K562 (cell line): ENCODE results near the gene OTULIN. TPM values are rescaled to one million over a fixed set of nuclear protein-coding genes. Genes with fewer than 3 reads are reported as not detected.
A peak's percentile ranks its signal among the peaks of the same experiment; 100 is the strongest.

Source experiments
- ATAC-seq: fragments of 200-7000 bp; cut with Tn5 transposase; 3 replicates; pipeline ENCODE4 v1.9.1; 2020; ENCODE audit warnings: moderate library complexity
- BruUV-seq: library from RNA; stranded (reverse); fragments of 400-500 nt; replicated peaks from 2 replicates; lab custom pipeline; 2021; lab: Mats Ljungman, UMichigan
- CTCF ChIA-PET: fragments of 300-600 bp; formaldehyde crosslinking; extraction: SDS; loops from one replicate; lab custom pipeline; 2021; ENCODE audit warnings: low intra/inter-chr PET ratio; lab: Yijun Ruan, JAX
- POLR2A ChIA-PET: fragments of 300-600, 350-650 bp; sonication (Branson Sonifier 250); formaldehyde crosslinking; extraction: SDS; loops from one replicate; lab custom pipeline; 2021; ENCODE audit warnings: antibody characterized with exemption, inconsistent platforms; lab: Yijun Ruan, JAX
- DNase-seq, 4 experiments: peaks; one replicate each; pipeline versions ENCODE4 v3.0.0 to v3.0.0-alpha.2; 2011 to 2018; ENCODE audit warnings: low spot score in 3 of 4, mixed read lengths in 3 of 4; ENCODE audit errors: extremely low read depth in 1 of 4
- FAIRE-seq: peaks from 2 replicates; lab custom pipeline; 2011; peaks lifted over from hg19 to GRCh38; lab: Jason Lieb, UNC
- H2AFZ ChIP-seq: 2 replicates; pipeline ENCODE4 v1.6.0; 2011; ENCODE audit warnings: low read depth, low read length, control low read depth, inconsistent platforms
- H3K27ac ChIP-seq: fragments of 200-600 bp; 3 replicates; pipeline ENCODE4 v1.8.0; 2011; ENCODE audit warnings: low read depth, mild to moderate bottlenecking, control low read depth, inconsistent platforms, low read length, moderate library complexity, mixed read lengths; ENCODE audit errors: extremely low read depth
- H3K27me3 ChIP-seq, 2 experiments: fragments of 300-600 bp in 1 of 2; 2 replicates in 1 of 2; 3 replicates in 1 of 2; pipeline versions ENCODE4 v1.6.0 to v1.8.0; 2011; ENCODE audit warnings: inconsistent platforms in 2 of 2, low read length in 2 of 2, mild to moderate bottlenecking in 1 of 2, mixed read lengths in 1 of 2, moderate library complexity in 1 of 2; ENCODE audit not compliant: control insufficient read depth in 2 of 2, insufficient read depth in 2 of 2
- H3K36me3 ChIP-seq: fragments of 300-600 bp; 3 replicates; pipeline ENCODE4 v1.8.0; 2011; ENCODE audit warnings: mild to moderate bottlenecking, low read length, inconsistent platforms; ENCODE audit not compliant: control insufficient read depth, insufficient read depth
- H3K4me1 ChIP-seq, 2 experiments: fragments of 200-600 bp in 1 of 2; replicated peaks in 1 of 2; 2 replicates in 1 of 2; 3 replicates in 1 of 2; pipeline versions ENCODE4 v1.5.1 to v1.8.0; 2011; ENCODE audit warnings: inconsistent platforms in 2 of 2, low read length in 2 of 2, mild to moderate bottlenecking in 1 of 2, mixed read lengths in 1 of 2, moderate library complexity in 1 of 2; ENCODE audit not compliant: control insufficient read depth in 2 of 2, insufficient read depth in 2 of 2
- H3K4me2 ChIP-seq: 2 replicates; pipeline ENCODE4 v1.6.1; 2011; ENCODE audit warnings: low read length, control low read depth, inconsistent platforms, mixed read lengths; ENCODE audit not compliant: insufficient read depth
- H3K4me3 ChIP-seq: fragments of 200-600 bp; sonication (generic), shearing (Covaris generic); 2 replicates; pipeline ENCODE4 v1.5.1; 2016; ENCODE audit warnings: control low read depth, inconsistent platforms
- H3K79me2 ChIP-seq: fragments of 200-600 bp; 3 replicates; pipeline ENCODE4 v1.8.0; 2011; ENCODE audit warnings: low read length, inconsistent platforms; ENCODE audit not compliant: control insufficient read depth, insufficient read depth
- H3K9ac ChIP-seq, 2 experiments: 2 replicates each; pipeline versions ENCODE4 v1.6.0 to v1.6.1; 2011; ENCODE audit warnings: low read depth in 2 of 2, low read length in 2 of 2, control low read depth in 1 of 2, inconsistent platforms in 1 of 2, mild to moderate bottlenecking in 1 of 2, mixed read lengths in 1 of 2; ENCODE audit not compliant: insufficient read depth in 1 of 2
- H3K9me1 ChIP-seq: one replicate; pipeline ENCODE4 v1.6.0; 2011; ENCODE audit warnings: inconsistent platforms, mild to moderate bottlenecking, low read length, moderate library complexity; ENCODE audit not compliant: control insufficient read depth, insufficient read depth
- H3K9me3 ChIP-seq: replicated peaks from 2 replicates; pipeline ENCODE4 v1.5.1; 2011; ENCODE audit warnings: low read depth, low read length, inconsistent platforms; ENCODE audit not compliant: control insufficient read depth, insufficient read depth
- H4K20me1 ChIP-seq: replicated peaks from 2 replicates; pipeline ENCODE4 v1.6.1; 2011; ENCODE audit warnings: low read length, inconsistent platforms, mixed read lengths; ENCODE audit not compliant: control insufficient read depth, insufficient read depth
- ESRRB ChIP-seq: fragments of 250-450 bp; sonication (Bioruptor Pico); IDR thresholded peaks from 2 replicates; pipeline ENCODE4 v1.5.0; 2020; ENCODE audit warnings: mild to moderate bottlenecking, moderate library complexity, borderline replicate concordance
- HDGF ChIP-seq: fragments of 450-650 bp; IDR thresholded peaks from 2 replicates; pipeline ENCODE4 v1.6.1; 2016
- KAT7 ChIP-seq: sonication (generic); formaldehyde crosslinking; IDR thresholded peaks from 2 replicates; pipeline ENCODE4 v1.8.0; 2022; ENCODE audit warnings: missing genetic modification reagents, mild to moderate bottlenecking, borderline replicate concordance
- MITF ChIP-seq: IDR thresholded peaks from 2 replicates; pipeline ENCODE4 v1.6.1; 2014; ENCODE audit warnings: antibody characterized with exemption
- RAD21 ChIP-seq, 2 experiments: fragments of 250-450 bp in 1 of 2; fragments of 450-650 bp in 1 of 2; sonication (Bioruptor Pico) in 1 of 2; formaldehyde crosslinking in 1 of 2; IDR thresholded peaks in 1 of 2; conservative IDR thresholded peaks in 1 of 2; 2 replicates each; pipeline versions ENCODE4 v1.4.0 to v1.8.0; 2020 to 2022; ENCODE audit warnings: mild to moderate bottlenecking in 2 of 2, moderate library complexity in 1 of 2
- SMC3 ChIP-seq: conservative IDR thresholded peaks from 2 replicates; pipeline ENCODE4 v1.6.1; 2011; ENCODE audit warnings: low read depth, low read length, improper control_type of control experiment; ENCODE audit not compliant: insufficient read depth
- WGBS: fragments of 100-300 bp; shearing (Covaris generic); methylation state at CpG from one replicate; pipeline ENCODE4 v1.1.6; 2016; ENCODE audit warnings: low coverage, mixed read lengths; ENCODE audit not compliant: insufficient coverage; ENCODE audit errors: missing lambda C conversion rate; 5-methylcytosine and 5-hydroxymethylcytosine counted together
- in situ Hi-C: fragments of 300-500 bp; cut with MboI; formaldehyde crosslinking; loops from 4 replicates; pipeline ENCODE4 v1.15.0; 2018; ENCODE audit warnings: inconsistent platforms, mixed read lengths
- intact Hi-C: fragments of 100-400 bp; cut with micrococcal nuclease; formaldehyde crosslinking; loops from 2 replicates; pipeline ENCODE4 v1.14.2; 2022
- polyA plus RNA-seq, 8 experiments: library from polyadenylated mRNA; depleted of rRNA in 4 of 8; stranded (reverse) in 5 of 8; unstranded in 3 of 8; fragments of >200 nt; fragmentation: Nextera tagmentation in 2 of 8; fragmentation: Illumina TruSeq in 1 of 8; extraction: Ambion mirVana in 2 of 8; extraction: Trizol in 1 of 8; gene quantifications; 2 replicates each; pipeline versions ENCODE4 v1.2.1 to v1.2.3, GENCODE V29; 2011 to 2014; ENCODE audit warnings: inconsistent platforms in 1 of 8, missing spikeins in 1 of 8
- total RNA-seq, 7 experiments: library from RNA; depleted of rRNA in 6 of 7; stranded (reverse); fragments of >200 nt in 6 of 7; fragmentation: Illumina TruSeq in 2 of 7; extraction: Trizol in 2 of 7; gene quantifications; 2 replicates each; pipeline versions ENCODE4 v1.2.1 to v1.2.3, GENCODE V29; 2011 to 2021; ENCODE audit warnings: low replicate concordance in 1 of 7
- TF ChIP-seq, protein P1 (sequence below), 3 experiments: IDR thresholded peaks in 2 of 3; conservative IDR thresholded peaks in 1 of 3; 2 replicates each; pipeline ENCODE4 v1.5.1; 2011 to 2012; ENCODE audit warnings: low read length in 3 of 3, mild to moderate bottlenecking in 3 of 3, control low read depth in 2 of 3, improper control_type of control experiment in 1 of 3, inconsistent platforms in 1 of 3, low read depth in 1 of 3, mixed read lengths in 1 of 3, moderate library complexity in 1 of 3; ENCODE audit not compliant: insufficient read depth in 2 of 3
- TF ChIP-seq, protein P2 (sequence below), 2 experiments: fragments of 450-650 bp; formaldehyde crosslinking in 1 of 2; IDR thresholded peaks; 2 replicates each; pipeline versions ENCODE4 v1.4.0 to v1.6.1; 2014 to 2020; ENCODE audit warnings: mild to moderate bottlenecking in 2 of 2, borderline replicate concordance in 1 of 2, low read depth in 1 of 2

The OTULIN gene
- total and polyA plus RNA-seq, 9 of the 15 experiments (the other 6 are each of a cell fraction or from before 2014, with no cell fraction given) = 3.3 to 33.6 (median 20.1) TPM

- Histone ChIP-seq H3K4me3 (no peak overlapping the region), H3K4me2 (no peak overlapping the region), H3K27me3 (no peaks in the 10 kb centered on the region), H4K20me1 (no peaks in the 10 kb centered on the region), H3K36me3 (peaks cover 91% of the 10 kb centered on the region), H2AFZ (no peak overlapping the region), H3K9me1 (no peaks in the 10 kb centered on the region), H3K79me2 (no peaks in the 10 kb centered on the region; the same call in 2 of the 3 replicates), H3K9me3 (no peaks in the 10 kb centered on the region), H3K4me1 (no peaks in the 10 kb centered on the region), H3K27ac (no peak overlapping the region), H3K9ac (no peak overlapping the region)
- 61% methylated on average over 6 of the region's 6 CpGs for WGBS
- intact Hi-C loops (loop anchor here (1.0 to 5.0 kb wide), 2 partner anchors 42 to 318 kb away; no protein-coding TSS in a partner anchor), in situ Hi-C loops (no loop called here)
- no peak for TF ChIP-seq ESRRB (CRISPR knock-in tag)
- TF ChIP-seq, protein P1, sequence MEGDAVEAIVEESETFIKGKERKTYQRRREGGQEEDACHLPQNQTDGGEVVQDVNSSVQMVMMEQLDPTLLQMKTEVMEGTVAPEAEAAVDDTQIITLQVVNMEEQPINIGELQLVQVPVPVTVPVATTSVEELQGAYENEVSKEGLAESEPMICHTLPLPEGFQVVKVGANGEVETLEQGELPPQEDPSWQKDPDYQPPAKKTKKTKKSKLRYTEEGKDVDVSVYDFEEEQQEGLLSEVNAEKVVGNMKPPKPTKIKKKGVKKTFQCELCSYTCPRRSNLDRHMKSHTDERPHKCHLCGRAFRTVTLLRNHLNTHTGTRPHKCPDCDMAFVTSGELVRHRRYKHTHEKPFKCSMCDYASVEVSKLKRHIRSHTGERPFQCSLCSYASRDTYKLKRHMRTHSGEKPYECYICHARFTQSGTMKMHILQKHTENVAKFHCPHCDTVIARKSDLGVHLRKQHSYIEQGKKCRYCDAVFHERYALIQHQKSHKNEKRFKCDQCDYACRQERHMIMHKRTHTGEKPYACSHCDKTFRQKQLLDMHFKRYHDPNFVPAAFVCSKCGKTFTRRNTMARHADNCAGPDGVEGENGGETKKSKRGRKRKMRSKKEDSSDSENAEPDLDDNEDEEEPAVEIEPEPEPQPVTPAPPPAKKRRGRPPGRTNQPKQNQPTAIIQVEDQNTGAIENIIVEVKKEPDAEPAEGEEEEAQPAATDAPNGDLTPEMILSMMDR (IDR thresholded peaks at IDR 0.05 in 2 of 3, conservative IDR thresholded peaks at IDR 0.05 in 1 of 3; ENCODE audit: insufficient read depth in 2 of 3, low read depth in 1 of 3, low read length in 3 of 3) = peak; percentile 53 to 75 (median 71); a peak in 5 of 6 replicates
- TF ChIP-seq RAD21 (CRISPR knock-in tag; conservative IDR thresholded peaks at IDR 0.05 in 1 of 2, IDR thresholded peaks at IDR 0.05 in 1 of 2) = peak; percentile 71 to 76
- TF ChIP-seq, protein P2, sequence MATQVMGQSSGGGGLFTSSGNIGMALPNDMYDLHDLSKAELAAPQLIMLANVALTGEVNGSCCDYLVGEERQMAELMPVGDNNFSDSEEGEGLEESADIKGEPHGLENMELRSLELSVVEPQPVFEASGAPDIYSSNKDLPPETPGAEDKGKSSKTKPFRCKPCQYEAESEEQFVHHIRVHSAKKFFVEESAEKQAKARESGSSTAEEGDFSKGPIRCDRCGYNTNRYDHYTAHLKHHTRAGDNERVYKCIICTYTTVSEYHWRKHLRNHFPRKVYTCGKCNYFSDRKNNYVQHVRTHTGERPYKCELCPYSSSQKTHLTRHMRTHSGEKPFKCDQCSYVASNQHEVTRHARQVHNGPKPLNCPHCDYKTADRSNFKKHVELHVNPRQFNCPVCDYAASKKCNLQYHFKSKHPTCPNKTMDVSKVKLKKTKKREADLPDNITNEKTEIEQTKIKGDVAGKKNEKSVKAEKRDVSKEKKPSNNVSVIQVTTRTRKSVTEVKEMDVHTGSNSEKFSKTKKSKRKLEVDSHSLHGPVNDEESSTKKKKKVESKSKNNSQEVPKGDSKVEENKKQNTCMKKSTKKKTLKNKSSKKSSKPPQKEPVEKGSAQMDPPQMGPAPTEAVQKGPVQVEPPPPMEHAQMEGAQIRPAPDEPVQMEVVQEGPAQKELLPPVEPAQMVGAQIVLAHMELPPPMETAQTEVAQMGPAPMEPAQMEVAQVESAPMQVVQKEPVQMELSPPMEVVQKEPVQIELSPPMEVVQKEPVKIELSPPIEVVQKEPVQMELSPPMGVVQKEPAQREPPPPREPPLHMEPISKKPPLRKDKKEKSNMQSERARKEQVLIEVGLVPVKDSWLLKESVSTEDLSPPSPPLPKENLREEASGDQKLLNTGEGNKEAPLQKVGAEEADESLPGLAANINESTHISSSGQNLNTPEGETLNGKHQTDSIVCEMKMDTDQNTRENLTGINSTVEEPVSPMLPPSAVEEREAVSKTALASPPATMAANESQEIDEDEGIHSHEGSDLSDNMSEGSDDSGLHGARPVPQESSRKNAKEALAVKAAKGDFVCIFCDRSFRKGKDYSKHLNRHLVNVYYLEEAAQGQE (IDR thresholded peaks at IDR 0.05; ENCODE audit: borderline replicate concordance) = peak; percentile 47; the same call in 1 of the 2 replicates
- TF ChIP-seq, protein P2 (CRISPR knock-in tag; IDR thresholded peaks at IDR 0.05; ENCODE audit: low read depth) = no peak
- no peak for TF ChIP-seq KAT7 (CRISPR knock-in tag)
- TF ChIP-seq MITF = no peak
- peak; percentile 52 for TF ChIP-seq SMC3
- TF ChIP-seq HDGF = peak; percentile 65; the same call in 1 of the 2 replicates
- no TSS peak for BruUV-seq
- ChIA-PET CTCF (interaction anchor here (0.6 to 1.5 kb wide), 3 partner anchors 21 to 328 kb away, joined by 3 to 11 read pairs (median 4); no protein-coding TSS in a partner anchor), POLR2A (interaction anchor here (0.7 to 1.4 kb wide), 3 partner anchors 10 to 14 kb away, joined by 3 to 6 read pairs (median 6); no protein-coding TSS in a partner anchor)
- ATAC-seq (peak; percentile 80), FAIRE-seq (peak; percentile 75), DNase-seq (peak in 2 of 4 experiments; percentile 38 to 47)
These were observed 21.2 kb downstream of the OTULIN start for GRCh38 chr5:14685757-14686156.
